MCF 10A (cell line): Measurements from ENCODE around the gene PROC. TPM values are rescaled to one million over a fixed set of nuclear protein-coding genes. Genes with fewer than 3 reads are reported as not detected.

Experiments
- BruUV-seq: library from RNA; stranded (reverse); fragments of 400-500 nt; replicated peaks from 2 replicates; lab custom pipeline; 2021; lab: Mats Ljungman, UMichigan
- CTCF ChIA-PET: fragments of 300-600 bp; sonication (Branson Sonifier 250); formaldehyde crosslinking; extraction: SDS; loops from one replicate; lab custom pipeline; 2021; ENCODE audit warnings: antibody characterized with exemption, inconsistent platforms; lab: Yijun Ruan, JAX
- POLR2A ChIA-PET: fragments of 300-600, 350-650 bp; sonication (Branson Sonifier 250); formaldehyde crosslinking; extraction: SDS; loops from one replicate; lab custom pipeline; 2020; ENCODE audit warnings: antibody characterized with exemption, inconsistent platforms; lab: Yijun Ruan, JAX
- DNase-seq: peaks from one replicate; pipeline ENCODE4 v3.0.0-alpha.2; 2018; ENCODE audit not compliant: unreplicated experiment
- H3K27ac Mint-ChIP-seq: one replicate; pipeline ENCODE4 v1.8.0; 2022; ENCODE audit warnings: mild to moderate bottlenecking, low read depth, mixed read lengths; ENCODE audit not compliant: unreplicated experiment
- H3K27me3 Mint-ChIP-seq: one replicate; pipeline ENCODE4 v1.8.0; 2022; ENCODE audit warnings: mixed read lengths; ENCODE audit not compliant: insufficient read depth, unreplicated experiment
- H3K36me3 Mint-ChIP-seq: one replicate; pipeline ENCODE4 v1.8.0; 2022; ENCODE audit warnings: mild to moderate bottlenecking, moderate library complexity, mixed read lengths; ENCODE audit not compliant: insufficient read depth, unreplicated experiment
- H3K4me1 Mint-ChIP-seq: one replicate; pipeline ENCODE4 v1.8.0; 2022; ENCODE audit warnings: mixed read lengths; ENCODE audit not compliant: insufficient read depth, unreplicated experiment
- H3K4me3 Mint-ChIP-seq: one replicate; pipeline ENCODE4 v1.8.0; 2022; ENCODE audit warnings: mild to moderate bottlenecking, moderate library complexity, mixed read lengths; ENCODE audit not compliant: unreplicated experiment
- H3K9me3 Mint-ChIP-seq: one replicate; pipeline ENCODE4 v1.8.0; 2022; ENCODE audit warnings: mixed read lengths; ENCODE audit not compliant: unreplicated experiment
- CTCF ChIP-seq: fragments of 200-600 bp; IDR thresholded peaks from one replicate; pipeline ENCODE4 v1.8.0; 2022; ENCODE audit warnings: antibody characterized with exemption, mild to moderate bottlenecking; ENCODE audit not compliant: unreplicated experiment
- intact Hi-C: fragments of 100-400 bp; cut with micrococcal nuclease; formaldehyde crosslinking; loops from 2 replicates; pipeline ENCODE4 v1.14.1; 2022
- total RNA-seq: library from RNA; stranded (reverse); gene quantifications from 2 replicates; pipeline ENCODE4 v1.2.3, GENCODE V29; 2022

PROC gene
- total RNA-seq, 1 experiment from 2014 or later, result not detected

DNA sequence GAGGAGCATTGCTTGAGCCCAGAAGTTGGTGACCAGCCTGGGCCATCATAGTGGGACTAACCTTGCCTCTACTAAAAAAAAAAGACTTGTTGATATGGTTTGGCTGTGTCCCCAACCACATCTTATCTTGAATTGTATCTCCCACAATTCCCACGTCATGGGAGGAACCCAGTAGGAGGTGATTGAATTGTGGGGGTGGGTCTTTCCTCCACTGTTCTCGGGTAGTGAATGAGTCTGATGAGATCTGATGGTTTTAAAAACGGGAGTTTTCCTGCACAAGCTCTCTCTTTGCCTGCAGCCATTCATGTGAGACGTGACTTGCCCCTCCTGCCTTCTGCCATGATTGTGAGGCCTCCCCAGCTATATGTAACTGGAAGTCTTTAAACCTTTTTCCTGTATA lies 47.0 kb downstream of the PROC start:
- Mint-ChIP-seq H3K27me3 (no peaks in the 10 kb centered on the region), H3K9me3 (no peaks in the 10 kb centered on the region), H3K27ac (no peak overlapping the region), H3K4me3 (no peak overlapping the region), H3K4me1 (no peaks in the 10 kb centered on the region), H3K36me3 (no peaks in the 10 kb centered on the region)
- POLR2A ChIA-PET, result no interaction called here
- intact Hi-C loops, result no loop called here
- BruUV-seq, result no TSS peak
- no peak for DNase-seq
- CTCF ChIA-PET, result interaction anchor here (3.6 kb wide), 1 partner anchor 14 kb away, joined by 21 read pairs; no protein-coding TSS in a partner anchor
- TF ChIP-seq CTCF, result no peak

DNA sequence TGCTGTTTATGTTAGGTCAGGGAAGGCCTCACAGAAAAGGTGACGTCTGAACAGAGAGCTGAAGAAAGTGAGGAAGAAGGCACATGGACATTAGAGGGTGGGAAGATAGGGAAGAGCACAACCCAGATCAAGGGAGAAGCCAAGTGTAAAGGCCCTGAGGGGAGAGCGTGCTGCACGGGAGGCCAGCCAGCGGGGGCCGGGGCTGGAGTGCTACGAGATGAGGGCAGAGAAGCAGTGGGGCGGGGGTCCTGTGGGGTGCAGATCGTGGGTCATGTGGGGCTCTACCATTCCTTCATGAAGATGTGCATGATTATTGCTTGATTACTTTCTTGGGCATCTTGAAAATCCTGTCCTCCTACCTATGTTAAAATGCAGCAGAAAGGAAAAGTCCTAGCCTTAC lies 50.8 kb downstream of the PROC start:
- Mint-ChIP-seq H3K4me3 (no peak overlapping the region), H3K36me3 (no peaks in the 10 kb centered on the region), H3K9me3 (no peaks in the 10 kb centered on the region), H3K4me1 (no peaks in the 10 kb centered on the region), H3K27me3 (no peaks in the 10 kb centered on the region), H3K27ac (no peak overlapping the region)
- TF ChIP-seq CTCF, result no peak
- CTCF ChIA-PET, result interaction anchor here (0.6 to 4.3 kb wide), 3 partner anchors 10 to 145 kb away, joined by 3 to 22 read pairs (median 4); no protein-coding TSS in a partner anchor
- DNase-seq, result no peak
- POLR2A ChIA-PET, result no interaction called here
- no TSS peak for BruUV-seq
- intact Hi-C loops, result no loop called here

DNA sequence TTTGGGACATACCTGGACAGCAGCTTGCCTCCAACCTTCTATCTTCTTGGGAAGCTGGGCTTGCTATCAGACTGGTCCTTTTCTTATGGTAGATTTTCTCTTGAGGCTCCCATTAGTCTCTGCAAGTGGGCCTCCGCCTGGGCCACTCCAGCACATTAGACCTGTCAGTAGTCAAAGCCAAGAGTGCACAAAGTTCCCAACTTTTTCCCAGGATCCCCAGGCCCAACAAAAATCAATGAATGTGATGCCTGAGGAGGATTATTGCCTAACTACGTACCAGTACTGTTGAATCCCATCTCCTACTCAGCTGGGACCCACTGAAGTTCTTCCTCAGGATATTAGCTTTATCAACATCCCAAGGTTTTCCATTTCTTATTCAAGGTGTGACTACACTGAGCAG lies 51.7 kb downstream of the PROC start:
- POLR2A ChIA-PET, result interaction anchor here (1.2 kb wide), 1 partner anchor 9 kb away, joined by 7 read pairs; no protein-coding TSS in a partner anchor
- CTCF ChIA-PET, result interaction anchor here (0.6 to 4.3 kb wide), 5 partner anchors 9 to 158 kb away, joined by 3 to 22 read pairs (median 4); no protein-coding TSS in a partner anchor
- H3K36me3 Mint-ChIP-seq, result no peaks in the 10 kb centered on the region
- no peak overlapping the region for H3K27ac Mint-ChIP-seq
- H3K9me3 Mint-ChIP-seq, result peaks cover 2% of the 10 kb centered on the region
- TF ChIP-seq CTCF, result no peak
- H3K4me3 Mint-ChIP-seq, result no peak overlapping the region
- H3K27me3 Mint-ChIP-seq, result no peaks in the 10 kb centered on the region
- no peak for DNase-seq
- BruUV-seq, result no TSS peak
- no peaks in the 10 kb centered on the region for H3K4me1 Mint-ChIP-seq
- intact Hi-C loops, result loop anchor here (10.0 kb wide), 1 partner anchor 405 kb away; no protein-coding TSS in a partner anchor

DNA sequence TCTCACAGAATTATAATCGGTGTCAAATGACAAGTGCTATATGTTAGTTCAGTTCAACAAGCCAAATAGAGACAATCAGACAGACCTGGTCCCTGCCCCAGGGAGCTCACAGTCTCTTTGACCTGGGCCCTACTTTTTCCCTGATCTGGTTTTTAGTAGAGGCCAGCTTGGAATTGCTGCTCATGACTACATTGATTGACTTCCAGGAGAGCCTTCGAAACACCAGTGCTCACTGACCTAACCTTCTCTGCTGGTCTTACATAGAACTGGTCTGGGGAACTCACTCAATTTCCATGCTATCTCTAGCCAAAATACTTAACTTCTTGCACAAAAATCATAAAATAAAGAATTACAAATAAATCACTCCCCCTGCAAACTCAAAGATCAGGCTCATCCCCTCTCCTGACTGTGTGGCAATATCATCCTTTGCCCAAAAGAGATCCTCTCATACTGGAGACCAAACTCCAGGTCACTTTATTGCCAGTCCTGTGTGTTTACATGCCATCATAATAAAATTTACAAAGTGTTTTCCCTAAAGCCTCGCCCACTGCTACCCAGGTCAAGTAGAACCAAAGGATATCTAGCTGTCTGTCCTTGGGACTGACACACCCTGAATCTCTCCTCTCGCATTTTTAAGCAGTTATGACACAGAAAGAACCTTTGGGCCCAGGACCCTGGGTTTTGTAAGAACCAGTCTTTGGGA lies 53.2 kb downstream of the PROC start:
- Mint-ChIP-seq H3K27ac (no peak overlapping the region), H3K4me3 (no peak overlapping the region), H3K4me1 (no peaks in the 10 kb centered on the region), H3K27me3 (no peaks in the 10 kb centered on the region), H3K9me3 (peaks cover 17% of the 10 kb centered on the region), H3K36me3 (no peaks in the 10 kb centered on the region)
- intact Hi-C loops, result loop anchor here (10.0 kb wide), 1 partner anchor 407 kb away; no protein-coding TSS in a partner anchor
- POLR2A ChIA-PET, result interaction anchor here (0.8 to 1.2 kb wide), 2 partner anchors 8 to 10 kb away, joined by 3 to 7 read pairs; no protein-coding TSS in a partner anchor
- BruUV-seq, result no TSS peak
- TF ChIP-seq CTCF, result no peak
- CTCF ChIA-PET, result interaction anchor here (0.6 to 4.3 kb wide), 4 partner anchors 8 to 152 kb away, joined by 3 to 22 read pairs (median 4); no protein-coding TSS in a partner anchor
- DNase-seq, result no peak
